PC-9 (cell line): ENCODE measurements around the gene USP1. TPM values are rescaled to one million over a fixed set of nuclear protein-coding genes. Genes with fewer than 3 reads are reported as not detected.

Experiments
- BruUV-seq: library from RNA; stranded (reverse); fragments of 400-500 nt; replicated peaks from 2 replicates; lab custom pipeline; 2021; lab: Mats Ljungman, UMichigan
- CTCF ChIA-PET: fragments of 300-600 bp; sonication (Branson Sonifier 250); formaldehyde crosslinking; loops from one replicate; lab custom pipeline; 2022; ENCODE audit warnings: antibody characterized with exemption; lab: Charles Lee
- POLR2A ChIA-PET: fragments of 300-600 bp; sonication (Branson Sonifier 250); formaldehyde crosslinking; loops from one replicate; lab custom pipeline; 2022; ENCODE audit warnings: antibody characterized with exemption; ENCODE audit not compliant: unreplicated experiment; lab: Charles Lee
- DNase-seq, 2 experiments: peaks; one replicate each; pipeline versions ENCODE4 v3.0.0 to v3.0.0-alpha.2; 2015 to 2022; ENCODE audit warnings: mixed read lengths in 1 of 2
- H2AFZ ChIP-seq: fragments of 200-600 bp; sonication (generic); 2 replicates; pipeline ENCODE4 v1.8.1; 2017; ENCODE audit warnings: antibody characterized with exemption
- H3F3A ChIP-seq: fragments of 200-600 bp; sonication (generic); 2 replicates; pipeline ENCODE4 v1.8.1; 2017; ENCODE audit warnings: antibody characterized with exemption, mild to moderate bottlenecking, low read depth; ENCODE audit not compliant: insufficient read depth
- H3K27ac ChIP-seq: fragments of 200-600 bp; sonication (generic); 2 replicates; pipeline ENCODE4 v1.6.1; 2016; ENCODE audit warnings: mixed run types
- H3K27me3 ChIP-seq: fragments of 200-600 bp; sonication (generic); 2 replicates; pipeline ENCODE4 v1.6.1; 2016; ENCODE audit warnings: low read depth, mixed run types; ENCODE audit not compliant: insufficient read depth
- H3K36me3 ChIP-seq: fragments of 200-600 bp; sonication (generic); 2 replicates; pipeline ENCODE4 v1.6.1; 2016; ENCODE audit warnings: low read depth, mixed run types
- H3K4me1 ChIP-seq: fragments of 200-600 bp; sonication (generic); replicated peaks from 2 replicates; pipeline ENCODE4 v1.6.1; 2016; ENCODE audit warnings: mixed run types; ENCODE audit not compliant: insufficient read depth
- H3K4me2 ChIP-seq: fragments of 200-600 bp; sonication (generic); 2 replicates; pipeline ENCODE4 v1.6.1; 2017; ENCODE audit warnings: mixed run types
- H3K4me3 ChIP-seq: fragments of 200-600 bp; sonication (generic); 2 replicates; pipeline ENCODE4 v1.6.1; 2016; ENCODE audit warnings: mixed run types
- H3K79me2 ChIP-seq: fragments of 200-600 bp; sonication (generic); 2 replicates; pipeline ENCODE4 v1.6.1; 2017; ENCODE audit warnings: low read depth, mixed run types
- H3K9me2 ChIP-seq: fragments of 200-600 bp; sonication (generic); 2 replicates; pipeline ENCODE4 v1.8.1; 2017; ENCODE audit warnings: mild to moderate bottlenecking; ENCODE audit not compliant: insufficient read depth
- H3K9me3 ChIP-seq: fragments of 200-600 bp; sonication (generic); 2 replicates; pipeline ENCODE4 v1.8.1; 2016; ENCODE audit warnings: low read depth; ENCODE audit not compliant: insufficient read depth
- H4K20me1 ChIP-seq: fragments of 200-600 bp; sonication (generic); 2 replicates; pipeline ENCODE4 v1.8.1; 2017; ENCODE audit not compliant: insufficient read depth
- CTCF ChIP-seq: fragments of 200-600 bp; sonication (generic); conservative IDR thresholded peaks from 2 replicates; pipeline ENCODE4 v1.6.1; 2017; ENCODE audit warnings: mixed run types, antibody characterized with exemption, mild to moderate bottlenecking, moderate library complexity
- EZH2 ChIP-seq: fragments of 200-600 bp; sonication (generic); IDR thresholded peaks from 2 replicates; pipeline ENCODE4 v1.8.0; 2017; ENCODE audit warnings: antibody characterized with exemption, low read depth
- intact Hi-C: fragments of 100-400 bp; cut with micrococcal nuclease; formaldehyde crosslinking; loops from one replicate; pipeline ENCODE4 v1.10.0; 2022; ENCODE audit not compliant: unreplicated experiment
- total RNA-seq: library from RNA; stranded (reverse); gene quantifications from 2 replicates; pipeline ENCODE4 v1.2.3, GENCODE V29; 2021

USP1 gene
- total RNA-seq, 1 experiment from 2014 or later: 50.3 TPM

- Histone ChIP-seq H3K4me1 (no peaks in the 10 kb centered on the region), H3K27me3 (no peaks in the 10 kb centered on the region), H3F3A (no peaks in the 10 kb centered on the region), H3K4me2 (no peak overlapping the region), H3K79me2 (no peaks in the 10 kb centered on the region), H4K20me1 (no peaks in the 10 kb centered on the region), H2AFZ (no peak overlapping the region), H3K9me2 (no peaks in the 10 kb centered on the region), H3K4me3 (no peak overlapping the region), H3K36me3 (peaks cover 8% of the 10 kb centered on the region; the same call in 1 of the 2 replicates), H3K27ac (no peak overlapping the region), H3K9me3 (no peaks in the 10 kb centered on the region)
- ChIA-PET CTCF (no interaction called here), POLR2A (no interaction called here)
- BruUV-seq: no TSS peak
- TF ChIP-seq CTCF (no peak), EZH2 (no peak)
- no peak for DNase-seq
- intact Hi-C loops: no loop called here
These were observed 39.8 kb downstream of the USP1 start for GRCh38 chr1:62476525-62477219.

- Histone ChIP-seq H3K27ac (no peak overlapping the region), H3K4me2 (no peak overlapping the region), H3K9me2 (no peaks in the 10 kb centered on the region), H3K4me3 (no peak overlapping the region), H3K4me1 (no peaks in the 10 kb centered on the region), H3F3A (no peaks in the 10 kb centered on the region), H3K79me2 (no peaks in the 10 kb centered on the region), H3K27me3 (no peaks in the 10 kb centered on the region), H3K9me3 (no peaks in the 10 kb centered on the region), H2AFZ (no peak overlapping the region), H4K20me1 (no peaks in the 10 kb centered on the region), H3K36me3 (no peaks in the 10 kb centered on the region; the same call in 1 of the 2 replicates)
- ChIA-PET CTCF (no interaction called here), POLR2A (no interaction called here)
- TF ChIP-seq CTCF: no peak
- TF ChIP-seq EZH2: no peak
- intact Hi-C loops: no loop called here
- no TSS peak for BruUV-seq
- DNase-seq: no peak
These were observed 44.8 kb downstream of the USP1 start for GRCh38 chr1:62481681-62482080.

GRCh38 chr1:62484824-62485468 lies 48.1 kb downstream of the USP1 start:
- BruUV-seq: no TSS peak
- H3K27me3 ChIP-seq: no peaks in the 10 kb centered on the region
- no peak for TF ChIP-seq CTCF
- TF ChIP-seq EZH2: no peak
- no peaks in the 10 kb centered on the region for H3K4me1 ChIP-seq
- no peak overlapping the region for H3K27ac ChIP-seq
- H3K36me3 ChIP-seq: peaks cover 5% of the 10 kb centered on the region; the same call in 1 of the 2 replicates
- no peaks in the 10 kb centered on the region for H3K9me2 ChIP-seq
- no peaks in the 10 kb centered on the region for H3K79me2 ChIP-seq
- CTCF ChIA-PET: no interaction called here
- no peak overlapping the region for H3K4me2 ChIP-seq
- no peaks in the 10 kb centered on the region for H4K20me1 ChIP-seq
- DNase-seq: no peak
- H3F3A ChIP-seq: no peaks in the 10 kb centered on the region
- no peak overlapping the region for H2AFZ ChIP-seq
- H3K9me3 ChIP-seq: no peaks in the 10 kb centered on the region
- POLR2A ChIA-PET: no interaction called here
- intact Hi-C loops: no loop called here
- no peak overlapping the region for H3K4me3 ChIP-seq
